HL-60 (cell line): ENCODE results near the gene IL9.

Experiments
- DNase-seq, 2 experiments: peaks; one replicate each; pipeline ENCODE4 v3.0.0-alpha.2; 2010 to 2020; ENCODE audit warnings: low read depth in 1 of 2, low spot score in 1 of 2
- H3K27ac ChIP-seq: fragments of 250-450 bp; sonication (Bioruptor Pico); replicated peaks from 2 replicates; pipeline ENCODE4 v1.5.1; 2020; ENCODE audit warnings: mild to moderate bottlenecking, moderate library complexity
- H3K27me3 ChIP-seq: fragments of 250-450 bp; sonication (Bioruptor Pico); 2 replicates; pipeline ENCODE4 v1.5.1; 2021; ENCODE audit warnings: mild to moderate bottlenecking, moderate library complexity; ENCODE audit not compliant: insufficient read depth, poor library complexity, severe bottlenecking
- H3K4me3 ChIP-seq: replicated peaks from 2 replicates; pipeline ENCODE4 v1.5.1; 2011; ENCODE audit warnings: mild to moderate bottlenecking, control low read depth, low read length; ENCODE audit not compliant: insufficient read depth
- CTCF ChIP-seq: IDR thresholded peaks from one replicate; pipeline ENCODE4 v1.5.1; 2011; ENCODE audit warnings: low read length, control low read depth, inconsistent platforms; ENCODE audit not compliant: insufficient read depth
- GABPA ChIP-seq: IDR thresholded peaks from 2 replicates; pipeline ENCODE4 v1.6.1; 2012; ENCODE audit warnings: low read depth
- POLR2AphosphoS5 ChIP-seq: IDR thresholded peaks from 2 replicates; pipeline ENCODE4 v1.6.1; 2012; ENCODE audit warnings: low read depth
- REST ChIP-seq: IDR thresholded peaks from 2 replicates; pipeline ENCODE4 v1.6.1; 2012; ENCODE audit warnings: low read depth; ENCODE audit not compliant: insufficient replicate concordance
- SPI1 ChIP-seq: IDR thresholded peaks from 2 replicates; pipeline ENCODE4 v1.6.1; 2012; ENCODE audit warnings: low read depth, mild to moderate bottlenecking, borderline replicate concordance

The IL9 gene

GRCh38 chr5:135934939-135935338 is 39.3 kb upstream of the IL9 start:
- TF ChIP-seq CTCF (no peak), POLR2AphosphoS5 (no peak), SPI1 (no peak), GABPA (no peak), REST (no peak)
- Histone ChIP-seq H3K27ac (no peak overlapping the region), H3K4me3 (no peak overlapping the region), H3K27me3 (no peaks in the 10 kb centered on the region)
- DNase-seq, result no peak

DNA sequence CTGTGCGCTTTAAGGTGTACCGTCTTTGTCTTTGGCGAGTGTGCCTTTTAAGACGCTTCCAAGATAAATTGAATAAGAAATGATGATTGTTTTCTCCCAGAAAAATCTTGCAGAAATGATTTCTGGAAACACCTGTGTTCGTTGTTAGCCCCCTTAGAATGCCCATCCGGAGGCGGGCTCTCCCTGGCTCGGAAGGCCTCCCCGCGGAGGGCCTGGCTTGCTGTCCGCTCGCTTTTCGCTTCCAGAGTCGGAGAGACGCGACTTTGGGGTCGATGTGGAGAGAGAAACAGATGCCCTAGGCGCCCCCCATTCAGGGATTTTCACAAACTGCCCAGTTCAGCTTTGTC is 35.3 kb upstream of the IL9 start:
- H3K27me3 ChIP-seq, result no peaks in the 10 kb centered on the region
- no peak for DNase-seq
- no peak overlapping the region for H3K27ac ChIP-seq
- H3K4me3 ChIP-seq, result no peak overlapping the region
- TF ChIP-seq CTCF, result no peak
- no peak for TF ChIP-seq POLR2AphosphoS5
- TF ChIP-seq GABPA, result no peak
- TF ChIP-seq SPI1, result no peak
- no peak for TF ChIP-seq REST

GRCh38 chr5:135930029-135930948 is 34.6 kb upstream of the IL9 start:
- TF ChIP-seq SPI1 (no peak), POLR2AphosphoS5 (no peak), REST (no peak), GABPA (no peak), CTCF (no peak)
- no peak overlapping the region for H3K4me3 ChIP-seq
- no peaks in the 10 kb centered on the region for H3K27me3 ChIP-seq
- DNase-seq, result no peak
- no peak overlapping the region for H3K27ac ChIP-seq
